CD4-positive, alpha-beta memory T cell (primary cell): ENCODE results near the gene VAX1. TPM values are rescaled to one million over a fixed set of nuclear protein-coding genes. Genes with fewer than 3 reads are reported as not detected.

Experiments used
- CTCF ChIA-PET: fragments of 350-600 bp; sonication (Branson Sonifier 250); formaldehyde crosslinking; loops from one replicate; lab custom pipeline; 2021; ENCODE audit warnings: inconsistent platforms; ENCODE audit not compliant: partially characterized antibody; lab: Charles Lee
- POLR2A ChIA-PET: fragments of 350-600 bp; sonication (Branson Sonifier 250); formaldehyde crosslinking; loops from one replicate; lab custom pipeline; 2021; ENCODE audit not compliant: partially characterized antibody; lab: Charles Lee
- DNase-seq, 5 donors: peaks; one replicate each; pipeline versions ENCODE4 v3.0.0 to v3.0.0-alpha.2; 2020 to 2022; ENCODE audit warnings: mixed read lengths in 1 of 5
- H3K27ac ChIP-seq: one replicate; pipeline ENCODE4 v1.7.0; 2013; ENCODE audit warnings: low read depth, low read length
- H3K27me3 ChIP-seq: 2 replicates; pipeline ENCODE4 v1.7.0; 2013; ENCODE audit warnings: mild to moderate bottlenecking, low read length, moderate library complexity; ENCODE audit not compliant: insufficient read depth
- H3K36me3 ChIP-seq: 2 replicates; pipeline ENCODE4 v1.7.0; 2013; ENCODE audit warnings: mild to moderate bottlenecking, low read length, moderate library complexity; ENCODE audit not compliant: insufficient read depth
- H3K4me1 ChIP-seq: 2 replicates; pipeline ENCODE4 v1.7.0; 2013; ENCODE audit warnings: mild to moderate bottlenecking, low read length, moderate library complexity; ENCODE audit not compliant: insufficient read depth
- H3K4me3 ChIP-seq, 2 donors: one replicate each; pipeline ENCODE4 v1.7.0; 2013; ENCODE audit warnings: low read length in 2 of 2, mild to moderate bottlenecking in 1 of 2
- H3K9me3 ChIP-seq, 2 donors: one replicate each; pipeline ENCODE4 v1.7.0; 2013; ENCODE audit warnings: low read length in 2 of 2, control low read depth in 1 of 2; ENCODE audit not compliant: control insufficient read depth in 1 of 2
- H3K27ac Mint-ChIP-seq, 7 donors: one replicate each; pipeline ENCODE4 v1.8.0; 2020 to 2021; ENCODE audit warnings: mixed read lengths in 7 of 7, mild to moderate bottlenecking in 6 of 7, inconsistent platforms in 3 of 7, moderate library complexity in 3 of 7
- H3K27me3 Mint-ChIP-seq, 2 donors: one replicate each; pipeline ENCODE4 v1.8.0; 2020 to 2021; ENCODE audit warnings: mixed read lengths in 2 of 2
- H3K36me3 Mint-ChIP-seq, 2 donors: one replicate each; pipeline ENCODE4 v1.8.0; 2020 to 2021; ENCODE audit warnings: mixed read lengths in 2 of 2, inconsistent platforms in 1 of 2, mild to moderate bottlenecking in 1 of 2
- H3K4me1 Mint-ChIP-seq, 4 donors: one replicate each; pipeline ENCODE4 v1.8.0; 2020 to 2021; ENCODE audit warnings: mixed read lengths in 4 of 4, mild to moderate bottlenecking in 1 of 4
- H3K4me3 Mint-ChIP-seq, 8 donors: one replicate each; pipeline ENCODE4 v1.8.0; 2020 to 2021; ENCODE audit warnings: mixed read lengths in 8 of 8, mild to moderate bottlenecking in 7 of 8, moderate library complexity in 6 of 8, inconsistent platforms in 3 of 8
- H3K9me3 Mint-ChIP-seq, 8 donors: one replicate each; pipeline ENCODE4 v1.8.0; 2020 to 2021; ENCODE audit warnings: mixed read lengths in 8 of 8, mild to moderate bottlenecking in 5 of 8, inconsistent platforms in 3 of 8, moderate library complexity in 1 of 8
- intact Hi-C: fragments of 100-400 bp; cut with micrococcal nuclease; formaldehyde crosslinking; loops from one replicate; pipeline ENCODE4 v1.15.1; 2023
- polyA plus RNA-seq, 2 donors: library from polyadenylated mRNA; unstranded; fragments of 300-500 nt; fragmentation: Illumina TruSeq; gene quantifications; one replicate each; pipeline ENCODE4 v1.2.3, GENCODE V29; 2021
- total RNA-seq, 2 experiments: library from RNA; stranded (reverse); gene quantifications; one replicate each; pipeline ENCODE4 v1.2.3, GENCODE V29; 2021

VAX1 gene
- total and polyA plus RNA-seq, 4 experiments from 2014 or later: not detected

DNA sequence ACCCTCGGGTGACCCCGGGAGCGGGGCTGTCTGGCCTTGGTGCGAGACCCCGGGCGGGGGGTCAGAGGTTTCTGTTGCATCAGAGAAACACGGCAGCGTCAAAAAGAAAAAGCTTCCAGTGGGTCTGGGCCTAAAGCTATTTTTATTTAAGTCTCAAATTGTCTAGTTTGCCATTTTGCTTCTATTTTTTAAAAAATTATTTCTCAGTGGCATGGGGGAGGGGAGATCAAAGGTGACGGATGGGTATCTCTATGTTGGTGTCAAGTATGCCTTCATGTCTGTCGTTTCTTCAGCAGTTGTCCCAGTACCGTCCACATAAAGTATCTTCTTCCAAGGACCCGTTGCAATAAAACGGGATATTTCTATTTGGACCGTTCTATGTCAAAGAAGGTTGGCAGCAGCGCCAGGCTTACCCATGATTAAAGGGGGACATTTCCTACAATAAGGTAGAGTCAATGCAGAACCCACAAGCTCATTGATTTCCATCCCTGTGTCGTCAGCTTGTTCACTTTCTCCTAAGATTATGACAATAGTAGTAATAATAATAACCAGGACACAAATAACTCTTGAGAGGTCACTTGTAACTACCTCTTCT is 26.0 kb upstream of the VAX1 start:
- H3K27me3 ChIP-seq: peaks cover 61% of the 10 kb centered on the region
- intact Hi-C loops: no loop called here

DNA sequence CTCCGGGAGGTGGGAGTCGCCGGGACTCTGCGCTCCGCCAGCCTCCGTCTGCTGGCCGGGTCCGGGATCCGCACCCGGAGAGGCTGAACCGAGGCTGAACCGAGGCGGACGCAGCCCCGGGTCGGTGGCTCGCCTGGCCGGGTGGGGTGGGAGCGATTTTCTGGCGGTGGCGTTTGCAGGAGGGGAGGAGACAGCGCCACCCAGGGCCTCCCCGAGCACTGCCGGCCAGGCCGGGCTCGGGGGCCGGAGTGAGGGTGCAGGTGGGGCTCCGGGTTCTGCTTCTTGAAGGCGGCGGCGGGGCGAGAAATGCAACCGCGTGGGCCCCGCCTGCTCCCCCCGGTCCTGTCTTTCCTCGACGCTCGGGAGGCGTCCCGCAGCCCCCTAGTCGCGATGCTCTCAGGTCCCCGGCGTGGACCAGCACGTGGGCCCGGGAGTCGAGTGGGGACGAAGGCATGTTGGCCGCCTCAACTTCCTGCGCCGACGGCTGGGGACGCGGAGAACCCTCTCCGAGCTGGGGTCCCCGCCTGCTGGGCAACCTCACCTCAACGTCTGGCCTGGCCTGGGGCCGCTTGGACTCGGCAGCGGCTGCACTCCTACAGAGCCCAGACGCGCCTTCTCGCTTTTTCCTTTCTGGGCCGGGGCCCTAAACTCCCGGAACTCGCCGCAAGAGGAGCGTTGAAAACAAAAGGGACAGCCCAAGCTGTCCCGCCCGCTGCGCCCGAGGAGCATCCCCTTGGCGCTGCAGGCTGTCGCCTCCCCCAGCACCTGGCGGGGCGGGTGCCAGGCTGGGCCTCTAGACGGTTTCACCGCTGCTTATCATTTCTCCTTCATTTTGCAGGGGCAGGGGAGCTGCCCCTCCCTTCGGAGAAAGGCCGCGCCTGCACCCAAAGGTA is 25.2 kb upstream of the VAX1 start:
- H3K27ac Mint-ChIP-seq: no peak overlapping the region
- no peak overlapping the region for H3K27ac ChIP-seq
- CTCF ChIA-PET: interaction anchor here (0.7 to 5.7 kb wide), 2 partner anchors 12 to 376 kb away, joined by 3 to 55 read pairs; no protein-coding TSS in a partner anchor
- DNase-seq: no peak
- no peak overlapping the region for H3K4me3 ChIP-seq
- peaks cover 17 to 50% (median 36%) of the 10 kb centered on the region in 4 donors for H3K4me1 Mint-ChIP-seq
- intact Hi-C loops: no loop called here
- peaks cover 60% of the 10 kb centered on the region for H3K27me3 ChIP-seq
- no peaks in the 10 kb centered on the region for H3K9me3 ChIP-seq
- no peaks in the 10 kb centered on the region for H3K36me3 ChIP-seq
- H3K4me3 Mint-ChIP-seq: peak overlapping the region in 4 of 8 donors; percentile 36 to 62 (median 55)
- H3K27me3 Mint-ChIP-seq: peaks cover 63 to 68% of the 10 kb centered on the region in 2 donors
- peaks cover 33% of the 10 kb centered on the region for H3K4me1 ChIP-seq
- no peaks in the 10 kb centered on the region for H3K36me3 Mint-ChIP-seq
- peaks cover 0 to 15% (median 4%) of the 10 kb centered on the region in 8 donors for H3K9me3 Mint-ChIP-seq
- POLR2A ChIA-PET: no interaction called here

More for the DNA sequence above, 26.0 kb upstream of the VAX1 start:
- Histone ChIP-seq H3K9me3 (no peaks in the 10 kb centered on the region), H3K27ac (no peak overlapping the region), H3K36me3 (no peaks in the 10 kb centered on the region), H3K4me1 (peaks cover 33% of the 10 kb centered on the region), H3K4me3 (no peak overlapping the region)
- DNase-seq: no peak
- Mint-ChIP-seq H3K4me3 (peak overlapping the region in 7 of 8 donors; percentile 23 to 69 (median 57)), H3K27me3 (peaks cover 60 to 68% of the 10 kb centered on the region in 2 donors), H3K4me1 (peaks cover 19 to 52% (median 39%) of the 10 kb centered on the region in 4 donors), H3K9me3 (peaks cover 0 to 15% (median 4%) of the 10 kb centered on the region in 8 donors), H3K27ac (no peak overlapping the region), H3K36me3 (no peaks in the 10 kb centered on the region)
- POLR2A ChIA-PET: no interaction called here
- CTCF ChIA-PET: interaction anchor here (0.7 to 5.7 kb wide), 2 partner anchors 11 to 377 kb away, joined by 3 to 55 read pairs; no protein-coding TSS in a partner anchor

DNA sequence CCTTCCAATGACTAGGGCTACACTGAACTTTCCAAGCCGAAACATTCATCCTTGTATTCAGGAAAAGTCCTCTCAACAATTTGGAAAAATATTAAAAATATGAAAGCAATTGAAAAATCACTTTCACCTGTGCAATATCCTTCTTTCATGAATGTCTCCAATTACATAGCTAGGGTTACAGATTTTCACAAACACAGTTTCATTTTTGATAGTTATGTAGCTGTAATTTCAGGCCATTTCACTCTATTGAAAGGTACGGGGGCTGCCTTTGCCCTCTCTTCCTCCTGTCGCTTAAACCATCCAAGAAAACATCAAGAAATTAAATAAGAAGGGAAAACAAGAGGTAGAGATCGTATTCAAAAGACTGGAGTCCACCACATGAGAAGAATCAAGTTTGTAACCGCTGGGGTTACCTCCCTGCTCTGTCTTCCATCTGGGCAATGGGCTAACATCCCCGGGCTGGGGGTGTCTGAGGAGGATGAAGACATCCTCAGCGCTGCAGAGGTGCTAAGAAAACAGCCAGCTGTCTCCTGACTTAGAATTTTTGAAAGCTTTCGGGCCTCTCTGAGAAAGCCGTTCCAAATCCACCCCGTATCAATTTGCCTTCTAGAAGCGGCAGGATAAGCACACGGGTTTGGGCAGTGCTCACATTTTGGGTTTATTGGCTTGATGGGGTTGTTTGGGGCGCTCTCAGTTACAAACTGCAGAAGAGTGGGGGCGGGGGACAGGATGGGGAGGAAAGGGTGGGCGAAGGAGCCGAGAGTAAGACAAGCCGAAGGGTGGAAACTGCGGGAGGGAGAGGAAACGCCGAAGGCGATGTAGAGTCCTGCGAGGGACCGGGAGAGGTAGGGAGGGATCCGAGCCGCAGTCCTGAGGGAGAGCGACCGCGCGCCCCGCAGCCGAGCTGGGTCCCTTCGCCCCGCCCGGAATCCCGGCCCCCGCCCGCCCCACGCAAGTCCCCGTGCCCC is 24.3 kb upstream of the VAX1 start:
- Mint-ChIP-seq H3K4me3 (peak overlapping the region; percentile 15 to 80 (median 64)), H3K27ac (peak overlapping the region in 1 of 7 donors; percentile 66), H3K36me3 (no peaks in the 10 kb centered on the region), H3K27me3 (peaks cover 66 to 71% of the 10 kb centered on the region in 2 donors), H3K9me3 (peaks cover 0 to 15% (median 4%) of the 10 kb centered on the region in 8 donors), H3K4me1 (peaks cover 15 to 44% (median 33%) of the 10 kb centered on the region in 4 donors)
- CTCF ChIA-PET: interaction anchor here (5.7 kb wide), 1 partner anchor 13 kb away, joined by 55 read pairs; no protein-coding TSS in a partner anchor
- intact Hi-C loops: no loop called here
- H3K36me3 ChIP-seq: no peaks in the 10 kb centered on the region
- H3K4me1 ChIP-seq: peaks cover 26% of the 10 kb centered on the region
- POLR2A ChIA-PET: no interaction called here
- H3K27me3 ChIP-seq: peaks cover 61% of the 10 kb centered on the region
- no peak overlapping the region for H3K4me3 ChIP-seq
- no peak overlapping the region for H3K27ac ChIP-seq
- DNase-seq: no peak
- H3K9me3 ChIP-seq: no peaks in the 10 kb centered on the region

DNA sequence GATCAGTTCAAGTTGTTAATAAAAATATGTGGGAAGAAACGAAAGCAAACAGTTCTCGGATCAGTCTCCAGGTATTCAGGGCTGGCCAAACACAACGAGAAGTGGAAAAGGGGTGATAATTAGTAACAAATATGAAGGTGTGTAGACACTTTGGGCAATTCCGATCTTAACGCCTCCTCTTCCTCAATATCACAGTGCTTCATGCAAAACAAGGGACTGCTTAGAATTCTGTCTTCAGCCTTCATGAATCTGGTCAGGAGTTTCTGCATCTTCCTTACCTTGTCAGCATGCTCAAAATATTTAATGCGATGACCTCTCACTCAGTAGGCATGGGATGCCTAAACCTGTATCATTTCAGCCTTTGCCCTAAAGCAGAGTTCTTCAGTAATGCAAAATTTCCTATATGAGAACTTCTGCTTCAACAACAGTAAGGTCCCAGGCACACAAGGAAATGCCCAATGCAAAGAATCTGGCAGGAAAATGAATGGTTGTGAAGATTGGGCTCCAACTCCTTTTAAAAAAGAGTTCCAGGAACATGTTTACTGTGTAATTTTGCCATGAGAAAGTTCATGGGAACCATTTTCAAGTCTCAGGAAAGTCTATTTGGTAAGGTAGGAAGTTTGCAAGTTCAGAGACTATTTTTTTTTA is 23.4 kb upstream of the VAX1 start:
- Histone ChIP-seq H3K9me3 (no peaks in the 10 kb centered on the region), H3K4me1 (peaks cover 22% of the 10 kb centered on the region), H3K27me3 (peaks cover 55% of the 10 kb centered on the region), H3K4me3 (no peak overlapping the region), H3K36me3 (no peaks in the 10 kb centered on the region), H3K27ac (no peak overlapping the region)
- Mint-ChIP-seq H3K27ac (no peak overlapping the region), H3K4me3 (peak overlapping the region in 2 of 8 donors; percentile 0 to 51), H3K27me3 (peaks cover 66 to 70% of the 10 kb centered on the region in 2 donors), H3K36me3 (no peaks in the 10 kb centered on the region), H3K4me1 (peaks cover 13 to 36% (median 25%) of the 10 kb centered on the region in 4 donors), H3K9me3 (peaks cover 0 to 15% (median 3%) of the 10 kb centered on the region in 8 donors)
- DNase-seq: no peak
- intact Hi-C loops: no loop called here
- ChIA-PET CTCF (no interaction called here), POLR2A (no interaction called here)

DNA sequence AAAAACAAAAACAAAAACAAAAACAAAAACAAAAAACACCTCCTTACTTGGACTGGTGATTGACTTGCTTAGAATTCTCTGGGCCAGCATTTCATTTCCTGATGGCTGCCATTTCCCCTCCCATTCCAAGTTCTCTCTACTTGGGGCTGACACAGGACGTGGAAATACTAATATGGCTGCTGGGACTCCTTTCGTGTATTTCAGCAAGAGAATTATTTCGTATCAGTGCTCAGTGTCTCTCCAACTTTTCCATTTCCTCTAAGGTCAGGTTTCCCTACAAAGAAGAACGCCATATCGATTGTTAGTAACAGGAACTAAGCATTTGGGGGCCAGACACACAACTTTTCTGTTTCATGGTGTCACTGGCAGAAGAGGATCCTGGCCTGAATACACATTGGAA is 22.5 kb upstream of the VAX1 start:
- no peaks in the 10 kb centered on the region for H3K36me3 Mint-ChIP-seq
- H3K4me3 ChIP-seq: no peak overlapping the region
- no peak overlapping the region for H3K27ac Mint-ChIP-seq
- peaks cover 46% of the 10 kb centered on the region for H3K27me3 ChIP-seq
- intact Hi-C loops: no loop called here
- peaks cover 13 to 36% (median 22%) of the 10 kb centered on the region in 4 donors for H3K4me1 Mint-ChIP-seq
- H3K27me3 Mint-ChIP-seq: peaks cover 64 to 69% of the 10 kb centered on the region in 2 donors
- H3K9me3 Mint-ChIP-seq: peaks cover 0 to 15% (median 3%) of the 10 kb centered on the region in 8 donors
- H3K4me1 ChIP-seq: peaks cover 22% of the 10 kb centered on the region
- H3K9me3 ChIP-seq: no peaks in the 10 kb centered on the region
- no peaks in the 10 kb centered on the region for H3K36me3 ChIP-seq
- ChIA-PET POLR2A (no interaction called here), CTCF (no interaction called here)
- no peak overlapping the region for H3K27ac ChIP-seq
- no peak for DNase-seq
- no peak overlapping the region for H3K4me3 Mint-ChIP-seq

DNA sequence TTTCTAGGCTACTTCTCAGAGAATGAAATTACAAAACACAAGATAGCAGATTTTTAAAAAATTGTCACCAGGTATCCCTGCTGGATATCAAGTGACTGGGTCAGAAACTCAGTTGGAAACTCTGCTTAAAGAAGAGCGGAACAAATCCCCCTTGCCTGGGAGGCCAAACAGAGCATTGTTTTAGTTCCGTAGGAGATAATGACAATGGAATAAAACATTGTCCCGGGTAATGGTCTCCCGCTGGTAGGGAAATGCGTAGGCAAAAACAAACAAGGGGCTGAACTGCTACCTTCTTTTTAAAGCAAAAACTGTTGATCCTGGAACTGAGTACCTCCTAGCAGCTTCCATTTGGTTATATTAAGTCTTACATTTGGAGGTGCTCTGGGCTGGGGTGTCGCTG is 21.3 kb upstream of the VAX1 start:
- peaks cover 35% of the 10 kb centered on the region for H3K27me3 ChIP-seq
- Mint-ChIP-seq H3K4me1 (peaks cover 9 to 26% (median 14%) of the 10 kb centered on the region in 4 donors), H3K4me3 (no peak overlapping the region), H3K36me3 (no peaks in the 10 kb centered on the region), H3K9me3 (peaks cover 1 to 15% (median 3%) of the 10 kb centered on the region in 8 donors), H3K27ac (no peak overlapping the region), H3K27me3 (peaks cover 63 to 70% of the 10 kb centered on the region in 2 donors)
- H3K4me3 ChIP-seq: no peak overlapping the region
- no peaks in the 10 kb centered on the region for H3K36me3 ChIP-seq
- H3K9me3 ChIP-seq: no peaks in the 10 kb centered on the region
- peaks cover 14% of the 10 kb centered on the region for H3K4me1 ChIP-seq
- ChIA-PET POLR2A (no interaction called here), CTCF (interaction anchor here (1.0 to 3.4 kb wide), 4 partner anchors 9 to 372 kb away, joined by 3 to 31 read pairs (median 7); no protein-coding TSS in a partner anchor)
- no peak for DNase-seq
- no peak overlapping the region for H3K27ac ChIP-seq
- intact Hi-C loops: no loop called here
